DOHH2 (cell line): ENCODE measurements around the gene CYP26A1.

Source experiments
- H3F3A ChIP-seq: fragments of 200-600 bp; sonication (generic), shearing (Covaris generic); 2 replicates; pipeline ENCODE4 v1.6.0; 2016; ENCODE audit warnings: antibody characterized with exemption, mild to moderate bottlenecking; ENCODE audit not compliant: control insufficient read depth, insufficient read depth
- H3K27ac ChIP-seq: fragments of 200-600 bp; sonication (generic); 2 replicates; pipeline ENCODE4 v1.5.1; 2014; ENCODE audit warnings: low read depth, mild to moderate bottlenecking, low read length, moderate library complexity
- H3K27me3 ChIP-seq: fragments of 200-600 bp; sonication (generic); 2 replicates; pipeline ENCODE4 v1.6.1; 2014; ENCODE audit warnings: mild to moderate bottlenecking, low read length, mixed read lengths; ENCODE audit not compliant: control insufficient read depth
- H3K36me3 ChIP-seq: fragments of 200-600 bp; sonication (generic); 2 replicates; pipeline ENCODE4 v1.6.1; 2014; ENCODE audit warnings: mild to moderate bottlenecking, low read length, moderate library complexity, mixed read lengths; ENCODE audit not compliant: control insufficient read depth
- H3K4me1 ChIP-seq: fragments of 200-600 bp; sonication (generic); 2 replicates; pipeline ENCODE4 v1.6.1; 2014; ENCODE audit warnings: mild to moderate bottlenecking, low read length, mixed read lengths; ENCODE audit not compliant: control insufficient read depth
- H3K4me2 ChIP-seq: fragments of 200-600 bp; sonication (generic); 2 replicates; pipeline ENCODE4 v1.6.0; 2014; ENCODE audit warnings: mild to moderate bottlenecking, low read length, moderate library complexity
- H3K4me3 ChIP-seq: fragments of 200-600 bp; sonication (generic); 2 replicates; pipeline ENCODE4 v1.5.1; 2014; ENCODE audit warnings: mild to moderate bottlenecking, low read length, mixed read lengths
- H3K79me2 ChIP-seq: fragments of 200-600 bp; sonication (generic); 2 replicates; pipeline ENCODE4 v1.6.1; 2014; ENCODE audit warnings: mild to moderate bottlenecking, low read length, mixed read lengths; ENCODE audit not compliant: control insufficient read depth
- H3K9me2 ChIP-seq: fragments of 200-600 bp; sonication (generic); replicated peaks from 2 replicates; pipeline ENCODE4 v1.6.1; 2014; ENCODE audit warnings: mild to moderate bottlenecking, low read length, mixed read lengths; ENCODE audit not compliant: control insufficient read depth
- H3K9me3 ChIP-seq: fragments of 200-600 bp; sonication (generic); 2 replicates; pipeline ENCODE4 v1.6.1; 2014; ENCODE audit warnings: antibody characterized with exemption, low read length, mixed read lengths; ENCODE audit not compliant: control insufficient read depth, insufficient read depth
- H4K20me1 ChIP-seq: fragments of 200-600 bp; sonication (generic); 2 replicates; pipeline ENCODE4 v1.6.0; 2014; ENCODE audit warnings: low read depth, mild to moderate bottlenecking, antibody characterized with exemption, low read length, moderate library complexity; ENCODE audit not compliant: control insufficient read depth, insufficient read depth
- EZH2phosphoT487 ChIP-seq: fragments of 200-600 bp; sonication (generic); IDR thresholded peaks from 2 replicates; pipeline ENCODE4 v1.6.1; 2017; ENCODE audit warnings: borderline replicate concordance, mild to moderate bottlenecking, antibody characterized with exemption, low read length, moderate library complexity, mixed read lengths
- TF ChIP-seq, protein P1 (sequence below): fragments of 200-600 bp; sonication (generic); IDR thresholded peaks from one replicate; pipeline ENCODE4 v1.5.1; 2014; ENCODE audit warnings: antibody characterized with exemption, mild to moderate bottlenecking, low read depth, low read length; ENCODE audit not compliant: poor library complexity, severe bottlenecking

CYP26A1 gene

DNA sequence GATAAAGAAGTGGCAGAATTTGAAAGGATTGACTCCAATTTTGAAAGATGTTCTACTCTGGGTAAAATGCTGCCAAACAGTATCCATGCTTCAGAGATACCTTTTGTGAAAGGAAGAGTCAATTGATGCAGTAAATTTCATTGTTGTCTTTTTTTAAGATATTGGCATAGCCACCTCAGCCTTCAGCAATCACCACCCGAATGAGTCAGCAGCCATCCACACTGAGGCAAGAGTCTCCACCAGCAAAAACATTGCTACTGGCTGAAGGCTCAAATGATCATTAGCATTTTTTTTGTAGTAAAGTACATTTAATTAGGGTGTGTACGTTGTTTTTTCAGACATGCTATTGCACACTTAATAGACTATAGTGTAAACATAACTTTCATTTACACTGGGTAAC is 44.8 kb upstream of the CYP26A1 start:
- no peaks in the 10 kb centered on the region for H3K9me3 ChIP-seq
- no peaks in the 10 kb centered on the region for H4K20me1 ChIP-seq
- no peaks in the 10 kb centered on the region for H3K36me3 ChIP-seq
- H3K4me1 ChIP-seq = no peaks in the 10 kb centered on the region
- no peak overlapping the region for H3K4me3 ChIP-seq
- no peak overlapping the region for H3K27ac ChIP-seq
- H3K27me3 ChIP-seq = no peaks in the 10 kb centered on the region
- H3K4me2 ChIP-seq = no peak overlapping the region
- TF ChIP-seq, protein P1, sequence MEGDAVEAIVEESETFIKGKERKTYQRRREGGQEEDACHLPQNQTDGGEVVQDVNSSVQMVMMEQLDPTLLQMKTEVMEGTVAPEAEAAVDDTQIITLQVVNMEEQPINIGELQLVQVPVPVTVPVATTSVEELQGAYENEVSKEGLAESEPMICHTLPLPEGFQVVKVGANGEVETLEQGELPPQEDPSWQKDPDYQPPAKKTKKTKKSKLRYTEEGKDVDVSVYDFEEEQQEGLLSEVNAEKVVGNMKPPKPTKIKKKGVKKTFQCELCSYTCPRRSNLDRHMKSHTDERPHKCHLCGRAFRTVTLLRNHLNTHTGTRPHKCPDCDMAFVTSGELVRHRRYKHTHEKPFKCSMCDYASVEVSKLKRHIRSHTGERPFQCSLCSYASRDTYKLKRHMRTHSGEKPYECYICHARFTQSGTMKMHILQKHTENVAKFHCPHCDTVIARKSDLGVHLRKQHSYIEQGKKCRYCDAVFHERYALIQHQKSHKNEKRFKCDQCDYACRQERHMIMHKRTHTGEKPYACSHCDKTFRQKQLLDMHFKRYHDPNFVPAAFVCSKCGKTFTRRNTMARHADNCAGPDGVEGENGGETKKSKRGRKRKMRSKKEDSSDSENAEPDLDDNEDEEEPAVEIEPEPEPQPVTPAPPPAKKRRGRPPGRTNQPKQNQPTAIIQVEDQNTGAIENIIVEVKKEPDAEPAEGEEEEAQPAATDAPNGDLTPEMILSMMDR = no peak
- TF ChIP-seq EZH2phosphoT487 = no peak
- H3F3A ChIP-seq = no peaks in the 10 kb centered on the region
- H3K9me2 ChIP-seq = no peaks in the 10 kb centered on the region
- no peaks in the 10 kb centered on the region for H3K79me2 ChIP-seq

DNA sequence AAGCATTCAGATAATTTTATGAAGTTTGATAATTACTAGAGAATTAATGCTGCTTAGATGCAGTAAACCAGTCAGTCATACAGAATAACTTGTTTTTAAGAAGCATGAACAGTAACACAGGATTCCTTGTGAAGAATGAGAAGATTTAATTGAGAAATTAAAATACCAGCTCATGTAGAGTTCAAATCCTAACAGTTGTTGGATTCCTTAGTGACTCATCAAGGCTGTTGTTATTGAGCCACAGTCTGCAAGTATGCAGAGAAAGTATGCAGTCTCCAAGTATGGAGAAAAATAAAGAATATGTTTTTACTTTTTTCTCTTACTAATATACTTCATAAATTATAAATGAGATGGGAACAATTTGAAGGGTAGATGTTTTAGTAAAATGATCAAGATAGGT is 43.3 kb upstream of the CYP26A1 start:
- H3K27me3 ChIP-seq = no peaks in the 10 kb centered on the region
- no peaks in the 10 kb centered on the region for H3K9me3 ChIP-seq
- no peak overlapping the region for H3K4me3 ChIP-seq
- H3K4me2 ChIP-seq = no peak overlapping the region
- H3K79me2 ChIP-seq = no peaks in the 10 kb centered on the region
- no peaks in the 10 kb centered on the region for H3F3A ChIP-seq
- H3K27ac ChIP-seq = no peak overlapping the region
- H3K4me1 ChIP-seq = no peaks in the 10 kb centered on the region
- H4K20me1 ChIP-seq = no peaks in the 10 kb centered on the region
- TF ChIP-seq EZH2phosphoT487 = no peak
- TF ChIP-seq, protein P1 = no peak
- H3K36me3 ChIP-seq = no peaks in the 10 kb centered on the region
- H3K9me2 ChIP-seq = no peaks in the 10 kb centered on the region

DNA sequence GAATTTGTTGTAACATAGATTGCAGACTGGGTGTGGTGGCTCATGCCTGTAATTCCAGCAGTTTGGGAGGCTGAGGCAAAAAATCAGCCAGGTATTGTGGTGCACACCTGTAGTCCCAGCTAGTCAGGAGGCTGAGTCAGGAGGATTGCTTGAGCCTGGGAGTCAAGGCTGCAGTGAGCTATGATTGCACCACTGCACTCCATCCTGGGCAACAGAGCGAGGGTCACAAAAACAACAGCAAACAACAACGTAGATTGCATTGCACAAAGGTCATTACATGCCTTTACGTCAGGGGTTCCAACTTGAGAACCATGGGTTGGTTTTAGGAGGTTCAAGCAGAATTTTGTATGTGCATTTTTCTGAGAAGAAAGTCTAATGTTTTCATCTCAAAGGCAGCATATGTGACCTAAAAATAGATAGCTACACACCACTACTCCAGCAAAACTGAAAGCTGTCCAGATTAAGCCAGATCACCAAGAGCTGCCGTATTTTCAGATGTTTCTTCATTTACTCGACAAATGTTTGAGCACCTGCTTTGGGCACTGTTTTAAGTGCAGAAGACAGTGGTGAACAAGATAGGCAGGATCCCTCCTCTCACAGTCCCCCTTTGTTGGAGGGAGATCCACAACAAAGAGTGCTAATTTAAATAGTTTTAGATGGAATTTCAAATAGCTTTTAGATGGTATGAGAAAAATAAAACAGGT is 41.4 kb upstream of the CYP26A1 start:
- Histone ChIP-seq H3K27me3 (no peaks in the 10 kb centered on the region), H3K4me2 (no peak overlapping the region), H3K27ac (no peak overlapping the region), H3K9me3 (no peaks in the 10 kb centered on the region), H4K20me1 (no peaks in the 10 kb centered on the region), H3K4me3 (no peak overlapping the region), H3K4me1 (no peaks in the 10 kb centered on the region), H3F3A (no peaks in the 10 kb centered on the region), H3K36me3 (no peaks in the 10 kb centered on the region), H3K9me2 (no peaks in the 10 kb centered on the region), H3K79me2 (no peaks in the 10 kb centered on the region)
- no peak for TF ChIP-seq EZH2phosphoT487
- TF ChIP-seq, protein P1 = no peak
